Hepatocyte (in vitro differentiated cells): ENCODE data around the gene ZFYVE19. TPM values are rescaled to one million over a fixed set of nuclear protein-coding genes. Genes with fewer than 3 reads are reported as not detected.

Experiments used
- DNase-seq: peaks from one replicate; pipeline ENCODE4 v3.0.0-alpha.2; 2016; ENCODE audit warnings: low spot score
- H2AFZ ChIP-seq: fragments of 200-600 bp; sonication (generic); 2 replicates; pipeline ENCODE4 v1.6.0; 2016; ENCODE audit warnings: antibody characterized with exemption, mild to moderate bottlenecking
- H3K27ac ChIP-seq: fragments of 200-600 bp; sonication (generic); 2 replicates; pipeline ENCODE4 v1.5.1; 2016; ENCODE audit warnings: mild to moderate bottlenecking
- H3K27me3 ChIP-seq: fragments of 200-600 bp; sonication (generic); 2 replicates; pipeline ENCODE4 v1.6.1; 2016
- H3K36me3 ChIP-seq: fragments of 200-600 bp; sonication (generic); replicated peaks from 2 replicates; pipeline ENCODE4 v1.5.1; 2016; ENCODE audit warnings: low read depth; ENCODE audit not compliant: insufficient read depth
- H3K4me1 ChIP-seq: fragments of 200-600 bp; sonication (generic); 2 replicates; pipeline ENCODE4 v1.5.1; 2016; ENCODE audit warnings: mild to moderate bottlenecking, moderate library complexity; ENCODE audit not compliant: insufficient read depth
- H3K4me2 ChIP-seq: fragments of 200-600 bp; sonication (generic); 2 replicates; pipeline ENCODE4 v1.6.0; 2016
- H3K4me3 ChIP-seq: fragments of 200-600 bp; sonication (generic); 2 replicates; pipeline ENCODE4 v1.5.1; 2016; ENCODE audit warnings: mild to moderate bottlenecking
- H3K79me2 ChIP-seq: fragments of 200-600 bp; sonication (generic); 2 replicates; pipeline ENCODE4 v1.6.0; 2017; ENCODE audit warnings: mild to moderate bottlenecking
- H3K9me2 ChIP-seq: fragments of 200-600 bp; sonication (generic); replicated peaks from 2 replicates; pipeline ENCODE4 v1.6.0; 2017; ENCODE audit warnings: mild to moderate bottlenecking; ENCODE audit not compliant: insufficient read depth
- H3K9me3 ChIP-seq: fragments of 200-600 bp; sonication (generic); 2 replicates; pipeline ENCODE4 v1.5.1; 2016; ENCODE audit warnings: low read depth, mild to moderate bottlenecking
- H4K20me1 ChIP-seq: fragments of 200-600 bp; sonication (generic); 2 replicates; pipeline ENCODE4 v1.6.0; 2016; ENCODE audit warnings: mild to moderate bottlenecking; ENCODE audit not compliant: insufficient read depth, poor library complexity, severe bottlenecking
- CTCF ChIP-seq: fragments of 200-600 bp; sonication (generic); IDR thresholded peaks from 2 replicates; pipeline ENCODE4 v1.5.1; 2016; ENCODE audit warnings: antibody characterized with exemption, mild to moderate bottlenecking; ENCODE audit not compliant: poor library complexity
- EZH2 ChIP-seq: fragments of 200-600 bp; sonication (generic); IDR thresholded peaks from 2 replicates; pipeline ENCODE4 v1.6.1; 2016; ENCODE audit warnings: antibody characterized with exemption, mild to moderate bottlenecking, borderline replicate concordance
- EZH2phosphoT487 ChIP-seq: fragments of 200-600 bp; sonication (generic); IDR thresholded peaks from one replicate; pipeline ENCODE4 v1.6.1; 2018; ENCODE audit warnings: antibody characterized with exemption, mild to moderate bottlenecking, low read depth, moderate library complexity; ENCODE audit not compliant: unreplicated experiment, severe bottlenecking
- WGBS: methylation state at CpG from one replicate; pipeline ENCODE4 v1.1.6; 2016; ENCODE audit warnings: low lambda C conversion rate; ENCODE audit errors: missing lambda C conversion rate; 5-methylcytosine and 5-hydroxymethylcytosine counted together
- polyA plus RNA-seq: library from polyadenylated mRNA; unstranded; fragments of >200 nt; fragmentation: Nextera tagmentation; extraction: Ambion mirVana; gene quantifications from 2 replicates; pipeline ENCODE4 v1.2.1, GENCODE V29; 2016
- total RNA-seq: library from RNA; depleted of rRNA; stranded (reverse); fragments of >200 nt; gene quantifications from 2 replicates; pipeline ENCODE4 v1.2.3, GENCODE V29; 2014

The ZFYVE19 gene
- total and polyA plus RNA-seq, 2 experiments from 2014 or later: 25.4 to 25.6 TPM

- Histone ChIP-seq H3K27ac (no peak overlapping the region), H3K4me1 (no peaks in the 10 kb centered on the region), H3K9me2 (no peaks in the 10 kb centered on the region), H3K36me3 (no peaks in the 10 kb centered on the region), H3K4me3 (no peak overlapping the region), H2AFZ (no peak overlapping the region), H3K4me2 (no peak overlapping the region), H3K27me3 (no peaks in the 10 kb centered on the region), H4K20me1 (no peaks in the 10 kb centered on the region), H3K9me3 (no peaks in the 10 kb centered on the region), H3K79me2 (no peaks in the 10 kb centered on the region)
- no peak for TF ChIP-seq CTCF
- no peak for TF ChIP-seq EZH2
- TF ChIP-seq EZH2phosphoT487: no peak
- 84% methylated on average over 4 of the region's 4 CpGs for WGBS
- no peak for DNase-seq
Measured at GRCh38 chr15:40815042-40815698, 8.3 kb downstream of the ZFYVE19 start.

DNA sequence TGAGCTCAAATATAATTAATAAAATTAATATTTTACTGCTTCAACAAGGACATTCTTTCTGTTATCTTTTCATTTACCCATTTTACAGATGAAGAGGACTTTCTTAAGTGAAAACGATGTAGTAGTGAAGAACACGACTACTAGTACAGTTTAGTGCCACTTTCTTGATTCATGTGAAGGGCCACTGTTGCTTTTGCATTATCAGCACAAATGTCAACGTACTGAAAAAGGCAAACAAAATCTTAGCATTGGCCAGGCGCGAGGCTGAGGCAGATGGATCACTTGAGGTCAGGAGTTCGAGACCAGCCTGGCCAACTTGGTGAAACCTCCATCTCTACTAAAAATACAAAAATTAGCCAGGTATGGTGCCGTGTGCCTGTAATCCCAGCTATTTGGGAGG lies 12.2 kb downstream of the ZFYVE19 start:
- Histone ChIP-seq H3K9me3 (no peaks in the 10 kb centered on the region), H3K4me3 (no peak overlapping the region), H3K36me3 (no peaks in the 10 kb centered on the region), H3K79me2 (no peaks in the 10 kb centered on the region), H3K27me3 (no peaks in the 10 kb centered on the region), H3K4me2 (no peak overlapping the region), H4K20me1 (no peaks in the 10 kb centered on the region), H3K4me1 (no peaks in the 10 kb centered on the region), H3K9me2 (no peaks in the 10 kb centered on the region), H2AFZ (no peak overlapping the region), H3K27ac (no peak overlapping the region)
- no peak for TF ChIP-seq EZH2phosphoT487
- no peak for TF ChIP-seq EZH2
- no peak for TF ChIP-seq CTCF
- DNase-seq: no peak
- WGBS: 84% methylated on average over 7 of the region's 7 CpGs

GRCh38 chr15:40821195-40821594 lies 14.3 kb downstream of the ZFYVE19 start:
- TF ChIP-seq EZH2 (no peak), CTCF (no peak), EZH2phosphoT487 (no peak)
- Histone ChIP-seq H2AFZ (no peak overlapping the region), H3K79me2 (no peaks in the 10 kb centered on the region), H3K4me3 (no peak overlapping the region), H3K27me3 (no peaks in the 10 kb centered on the region), H3K4me1 (peaks cover 11% of the 10 kb centered on the region), H3K4me2 (no peak overlapping the region), H3K36me3 (no peaks in the 10 kb centered on the region), H3K27ac (no peak overlapping the region), H3K9me3 (no peaks in the 10 kb centered on the region), H4K20me1 (no peaks in the 10 kb centered on the region), H3K9me2 (no peaks in the 10 kb centered on the region)
- WGBS: 95% methylated on average over 2 of the region's 2 CpGs
- DNase-seq: no peak
